OCI-LY1 (cell line): ENCODE measurements around the gene METTL25.

ENCODE experiments used
- H2AFZ ChIP-seq: fragments of 200-600 bp; sonication (generic), shearing (Covaris generic); 2 replicates; pipeline ENCODE4 v1.6.0; 2014; ENCODE audit warnings: antibody characterized with exemption, mild to moderate bottlenecking, low read length
- H3F3A ChIP-seq: fragments of 200-600 bp; sonication (generic), shearing (Covaris generic); 2 replicates; pipeline ENCODE4 v1.6.0; 2014; ENCODE audit warnings: mild to moderate bottlenecking, antibody characterized with exemption, low read length, moderate library complexity; ENCODE audit not compliant: insufficient read depth
- H3K27ac ChIP-seq: fragments of 200-600 bp; sonication (generic); 2 replicates; pipeline ENCODE4 v1.5.1; 2014; ENCODE audit warnings: low read length, mixed run types, mild to moderate bottlenecking, low read depth; ENCODE audit not compliant: poor library complexity, severe bottlenecking
- H3K27me3 ChIP-seq: fragments of 200-600 bp; sonication (generic); 2 replicates; pipeline ENCODE4 v1.6.0; 2014; ENCODE audit warnings: antibody characterized with exemption, mild to moderate bottlenecking, low read length, moderate library complexity; ENCODE audit not compliant: insufficient read depth
- H3K36me3 ChIP-seq: fragments of 200-600 bp; sonication (generic); 2 replicates; pipeline ENCODE4 v1.6.1; 2014; ENCODE audit warnings: mild to moderate bottlenecking, antibody characterized with exemption, low read length, moderate library complexity, mixed read lengths; ENCODE audit not compliant: insufficient read depth
- H3K4me1 ChIP-seq: fragments of 200-600 bp; sonication (generic); 2 replicates; pipeline ENCODE4 v1.5.1; 2014; ENCODE audit warnings: mild to moderate bottlenecking, low read length, moderate library complexity; ENCODE audit not compliant: insufficient read depth, severe bottlenecking
- H3K4me2 ChIP-seq: fragments of 200-600 bp; sonication (generic), shearing (Covaris generic); 2 replicates; pipeline ENCODE4 v1.6.1; 2014; ENCODE audit warnings: low read length
- H3K4me3 ChIP-seq: fragments of 200-600 bp; sonication (generic); 2 replicates; pipeline ENCODE4 v1.5.1; 2014; ENCODE audit warnings: low read length, low read depth, mild to moderate bottlenecking, mixed read lengths; ENCODE audit not compliant: poor library complexity, severe bottlenecking
- H3K79me2 ChIP-seq: fragments of 200-600 bp; shearing (Covaris generic); 2 replicates; pipeline ENCODE4 v1.6.1; 2016; ENCODE audit warnings: mixed run types, low read length, mixed read lengths; ENCODE audit not compliant: insufficient read depth
- H3K9ac ChIP-seq: fragments of 200-600 bp; sonication (generic), shearing (Covaris generic); 2 replicates; pipeline ENCODE4 v1.6.1; 2014; ENCODE audit warnings: mild to moderate bottlenecking, low read length, mixed read lengths
- H3K9me2 ChIP-seq: fragments of 200-600 bp; sonication (generic), shearing (Covaris generic); 2 replicates; pipeline ENCODE4 v1.6.1; 2014; ENCODE audit warnings: low read depth, mild to moderate bottlenecking, low read length, mixed read lengths
- H3K9me3 ChIP-seq: fragments of 200-600 bp; shearing (Covaris generic); 2 replicates; pipeline ENCODE4 v1.6.1; 2014; ENCODE audit warnings: low read length, mixed read lengths
- H4K20me1 ChIP-seq: fragments of 200-600 bp; sonication (generic), shearing (Covaris generic); 2 replicates; pipeline ENCODE4 v1.6.0; 2016; ENCODE audit warnings: mild to moderate bottlenecking, low read length; ENCODE audit not compliant: insufficient read depth
- CTCF ChIP-seq: fragments of 200-600 bp; sonication (generic), shearing (Covaris generic); IDR thresholded peaks from 2 replicates; pipeline ENCODE4 v1.5.1; 2017; ENCODE audit warnings: mild to moderate bottlenecking, antibody characterized with exemption, low read length, moderate library complexity, mixed read lengths
- EZH2 ChIP-seq: fragments of 200-600 bp; sonication (generic), shearing (Covaris generic); IDR thresholded peaks from 2 replicates; pipeline ENCODE4 v1.8.0; 2017; ENCODE audit warnings: borderline replicate concordance, mixed run types, mild to moderate bottlenecking, antibody characterized with exemption, low read length, moderate library complexity, mixed read lengths

METTL25 gene

GRCh38 chr12:82415402-82415801 lies 57.1 kb downstream of the METTL25 start:
- Histone ChIP-seq H3K27me3 (no peaks in the 10 kb centered on the region), H4K20me1 (no peaks in the 10 kb centered on the region), H3K79me2 (no peaks in the 10 kb centered on the region), H3K9ac (no peak overlapping the region), H3K4me1 (no peaks in the 10 kb centered on the region), H3K9me2 (no peaks in the 10 kb centered on the region), H2AFZ (no peak overlapping the region), H3K4me2 (no peak overlapping the region), H3F3A (no peaks in the 10 kb centered on the region), H3K27ac (no peak overlapping the region), H3K4me3 (no peak overlapping the region), H3K36me3 (no peaks in the 10 kb centered on the region), H3K9me3 (no peaks in the 10 kb centered on the region)
- no peak for TF ChIP-seq EZH2
- no peak for TF ChIP-seq CTCF

GRCh38 chr12:82425241-82425640 lies 66.9 kb downstream of the METTL25 start:
- no peak overlapping the region for H3K4me2 ChIP-seq
- no peaks in the 10 kb centered on the region for H3K9me2 ChIP-seq
- H3F3A ChIP-seq = no peaks in the 10 kb centered on the region
- H3K9me3 ChIP-seq = no peaks in the 10 kb centered on the region
- H3K9ac ChIP-seq = no peak overlapping the region
- no peaks in the 10 kb centered on the region for H3K27me3 ChIP-seq
- H3K4me3 ChIP-seq = no peak overlapping the region
- no peak overlapping the region for H2AFZ ChIP-seq
- H3K36me3 ChIP-seq = no peaks in the 10 kb centered on the region
- no peaks in the 10 kb centered on the region for H3K79me2 ChIP-seq
- no peaks in the 10 kb centered on the region for H4K20me1 ChIP-seq
- H3K4me1 ChIP-seq = no peaks in the 10 kb centered on the region
- no peak overlapping the region for H3K27ac ChIP-seq
- TF ChIP-seq EZH2 (no peak), CTCF (no peak)

- Histone ChIP-seq H3K4me2 (no peak overlapping the region), H3K9ac (no peak overlapping the region)
Observed at GRCh38 chr12:82426081-82426480, 67.8 kb downstream of the METTL25 start.

More at GRCh38 chr12:82426081-82426480, 67.8 kb downstream of the METTL25 start:
- Histone ChIP-seq H2AFZ (no peak overlapping the region), H3K9me2 (no peaks in the 10 kb centered on the region), H3K9me3 (no peaks in the 10 kb centered on the region), H3F3A (no peaks in the 10 kb centered on the region), H3K79me2 (no peaks in the 10 kb centered on the region), H3K4me1 (no peaks in the 10 kb centered on the region), H3K36me3 (no peaks in the 10 kb centered on the region), H3K4me3 (no peak overlapping the region), H3K27ac (no peak overlapping the region), H3K27me3 (no peaks in the 10 kb centered on the region), H4K20me1 (no peaks in the 10 kb centered on the region)
- TF ChIP-seq EZH2 = no peak
- no peak for TF ChIP-seq CTCF
